H1 (cell line): ENCODE measurements around the gene LSM4. TPM values are rescaled to one million over a fixed set of nuclear protein-coding genes. Genes with fewer than 3 reads are reported as not detected.
"Not testable (repeated sequence)": the region's sequence is repeated elsewhere in the genome, so short reads cannot be mapped to it uniquely, and the experiment has no call there.

Source experiments
- CTCF ChIA-PET: fragments of 300-600 bp; sonication (Branson Sonifier 250); formaldehyde crosslinking; loops from one replicate; lab custom pipeline; 2021; ENCODE audit not compliant: partially characterized antibody; lab: Charles Lee
- POLR2A ChIA-PET: fragments of 300-600 bp; sonication (Branson Sonifier 250); formaldehyde crosslinking; loops from one replicate; lab custom pipeline; 2021; ENCODE audit warnings: inconsistent platforms; ENCODE audit not compliant: partially characterized antibody; lab: Charles Lee
- DNase-seq, 2 experiments: peaks; one replicate each; pipeline versions ENCODE4 v3.0.0 to v3.0.0-alpha.2; 2010 to 2022; ENCODE audit warnings: low spot score in 2 of 2, low read depth in 1 of 2, mixed read lengths in 1 of 2
- FAIRE-seq: peaks from 2 replicates; lab custom pipeline; 2011; peaks lifted over from hg19 to GRCh38; lab: Jason Lieb, UNC
- H2AFZ ChIP-seq: 2 replicates; pipeline ENCODE4 v1.8.1; 2012; ENCODE audit warnings: low read length, inconsistent platforms
- H2AK5ac ChIP-seq: 2 replicates; pipeline ENCODE4 v1.6.1; 2013; ENCODE audit warnings: low read depth, low read length
- H2BK120ac ChIP-seq: replicated peaks from 2 replicates; pipeline ENCODE3; 2013; ENCODE audit warnings: low read depth, low read length, inconsistent platforms
- H2BK12ac ChIP-seq: 2 replicates; pipeline ENCODE4 v1.6.1; 2013; ENCODE audit warnings: low read depth, low read length
- H2BK15ac ChIP-seq: 2 replicates; pipeline ENCODE4 v1.6.1; 2013; ENCODE audit warnings: low read length
- H2BK20ac ChIP-seq: 2 replicates; pipeline ENCODE4 v1.6.1; 2013; ENCODE audit warnings: low read length
- H2BK5ac ChIP-seq: 2 replicates; pipeline ENCODE4 v1.6.1; 2013; ENCODE audit warnings: low read depth, low read length
- H3K14ac ChIP-seq: 2 replicates; pipeline ENCODE4 v1.6.1; 2013; ENCODE audit warnings: inconsistent platforms; ENCODE audit not compliant: insufficient read length
- H3K18ac ChIP-seq: 2 replicates; pipeline ENCODE4 v1.6.1; 2013; ENCODE audit warnings: low read length; ENCODE audit errors: extremely low read depth
- H3K23ac ChIP-seq: 2 replicates; pipeline ENCODE4 v1.6.1; 2013; ENCODE audit warnings: inconsistent platforms; ENCODE audit not compliant: insufficient read length
- H3K23me2 ChIP-seq: 2 replicates; pipeline ENCODE4 v1.6.1; 2013; ENCODE audit warnings: low read depth, low read length
- H3K27ac ChIP-seq: 2 replicates; pipeline ENCODE4 v1.6.1; 2011; ENCODE audit warnings: low read depth, low read length, inconsistent platforms
- H3K27me3 ChIP-seq, 4 experiments: replicated peaks in 1 of 4; 1 replicate in 1 of 4; 2 replicates in 3 of 4; pipeline versions ENCODE4 v1.6.1 to v1.8.1; 2011 to 2013; ENCODE audit warnings: low read length in 3 of 4, mild to moderate bottlenecking in 3 of 4, inconsistent platforms in 2 of 4, mixed read lengths in 2 of 4, moderate library complexity in 1 of 4; ENCODE audit not compliant: control insufficient read depth in 3 of 4, insufficient read depth in 3 of 4; ENCODE audit errors: extremely low read depth in 1 of 4
- H3K36me3 ChIP-seq, 4 experiments: 2 replicates each; pipeline versions ENCODE4 v1.6.1 to v1.8.1; 2011 to 2013; ENCODE audit warnings: mild to moderate bottlenecking in 4 of 4, low read length in 3 of 4, moderate library complexity in 2 of 4, control low read depth in 1 of 4, inconsistent platforms in 1 of 4; ENCODE audit not compliant: insufficient read depth in 4 of 4, control insufficient read depth in 2 of 4
- H3K4ac ChIP-seq: replicated peaks from 2 replicates; pipeline ENCODE3; 2013; ENCODE audit warnings: low read length, low read depth, mixed read lengths, inconsistent platforms; ENCODE audit not compliant: insufficient read length
- H3K4me1 ChIP-seq, 4 experiments: replicated peaks in 1 of 4; 1 replicate in 1 of 4; 2 replicates in 3 of 4; pipeline versions ENCODE4 v1.6.1 to v1.8.1; 2011 to 2013; ENCODE audit warnings: low read length in 3 of 4, inconsistent platforms in 2 of 4, mixed read lengths in 1 of 4; ENCODE audit not compliant: insufficient read depth in 4 of 4, control insufficient read depth in 3 of 4
- H3K4me2 ChIP-seq, 2 experiments: 2 replicates each; pipeline versions ENCODE4 v1.6.1 to v1.8.1; 2011 to 2013; ENCODE audit warnings: low read depth in 2 of 2, low read length in 2 of 2, control low read depth in 1 of 2, inconsistent platforms in 1 of 2, mild to moderate bottlenecking in 1 of 2; ENCODE audit not compliant: insufficient read depth in 1 of 2
- H3K4me3 ChIP-seq, 4 experiments: fragments of 200-600, 300-600 bp in 1 of 4; sonication (generic), shearing (Covaris generic), sonication (Bioruptor Twin) in 1 of 4; 2 replicates each; pipeline versions ENCODE4 v1.5.1 to v1.8.1; 2011 to 2016; ENCODE audit warnings: low read length in 4 of 4, low read depth in 3 of 4, control low read depth in 2 of 4, inconsistent platforms in 2 of 4, mild to moderate bottlenecking in 2 of 4, mixed read lengths in 1 of 4, moderate library complexity in 1 of 4; ENCODE audit not compliant: insufficient read depth in 2 of 4; ENCODE audit errors: extremely low read depth in 1 of 4
- H3K56ac ChIP-seq: replicated peaks from 2 replicates; pipeline ENCODE3; 2013; ENCODE audit warnings: low read depth, mild to moderate bottlenecking, mixed read lengths, low read length, inconsistent platforms; ENCODE audit not compliant: insufficient read length
- H3K79me1 ChIP-seq: 2 replicates; pipeline ENCODE4 v1.6.1; 2013; ENCODE audit warnings: low read depth, low read length, control low read depth
- H3K79me2 ChIP-seq, 2 experiments: 2 replicates each; pipeline versions ENCODE4 v1.6.1 to v1.8.1; 2012 to 2013; ENCODE audit warnings: low read length in 2 of 2, mild to moderate bottlenecking in 2 of 2, inconsistent platforms in 1 of 2; ENCODE audit not compliant: insufficient read depth in 2 of 2, control insufficient read depth in 1 of 2
- H3K9ac ChIP-seq, 4 experiments: replicated peaks in 1 of 4; 1 replicate in 1 of 4; 2 replicates in 3 of 4; pipeline versions ENCODE4 v1.6.1 to v1.8.1; 2011 to 2013; ENCODE audit warnings: low read depth in 3 of 4, low read length in 3 of 4, control low read depth in 2 of 4, mild to moderate bottlenecking in 2 of 4, moderate library complexity in 2 of 4, inconsistent platforms in 1 of 4; ENCODE audit errors: extremely low read depth in 1 of 4
- H3K9me3 ChIP-seq, 2 experiments: 2 replicates each; pipeline versions ENCODE4 v1.6.1 to v1.8.1; 2012 to 2013; ENCODE audit warnings: mild to moderate bottlenecking in 2 of 2, moderate library complexity in 2 of 2, control low read depth in 1 of 2, inconsistent platforms in 1 of 2, low read depth in 1 of 2, low read length in 1 of 2, mixed read lengths in 1 of 2; ENCODE audit not compliant: insufficient read depth in 2 of 2
- H4K20me1 ChIP-seq, 2 experiments: replicated peaks in 1 of 2; 2 replicates each; pipeline versions ENCODE3 to v1.8.1; 2011 to 2013; ENCODE audit warnings: inconsistent platforms in 2 of 2, low read length in 2 of 2, mild to moderate bottlenecking in 1 of 2; ENCODE audit not compliant: insufficient read depth in 2 of 2, control insufficient read depth in 1 of 2
- H4K5ac ChIP-seq: 2 replicates; pipeline ENCODE4 v1.6.1; 2013; ENCODE audit warnings: low read length, low read depth, mixed read lengths, inconsistent platforms; ENCODE audit not compliant: insufficient read length
- H4K8ac ChIP-seq: 2 replicates; pipeline ENCODE4 v1.8.0; 2013; ENCODE audit warnings: mild to moderate bottlenecking, moderate library complexity, low read length, inconsistent platforms; ENCODE audit not compliant: insufficient read depth; ENCODE audit errors: extremely low read depth
- H4K91ac ChIP-seq: replicated peaks from 2 replicates; pipeline ENCODE3; 2013; ENCODE audit warnings: low read length, mixed read lengths, inconsistent platforms; ENCODE audit not compliant: insufficient read length
- WGBS, 2 experiments: shearing (Covaris generic) in 1 of 2; methylation state at CpG; one replicate each; pipeline versions ENCODE4 v1.1.6 to v1.1.7; 2013 to 2015; ENCODE audit warnings: low lambda C conversion rate in 2 of 2, mixed read lengths in 2 of 2, inconsistent platforms in 1 of 2, low coverage in 1 of 2, missing lambda C conversion rate in 1 of 2; ENCODE audit not compliant: insufficient replicate concordance in 2 of 2, insufficient coverage in 1 of 2, insufficient read length in 1 of 2; ENCODE audit errors: extremely low coverage in 1 of 2, missing lambda C conversion rate in 1 of 2; 5-methylcytosine and 5-hydroxymethylcytosine counted together
- polyA plus RNA-seq, 7 experiments: library from polyadenylated mRNA; depleted of rRNA in 3 of 7; stranded (reverse) in 5 of 7; unstranded in 2 of 7; fragments of >200 nt in 5 of 7; fragments of 200-250 nt in 2 of 7; gene quantifications; 1 replicate in 5 of 7; 2 replicates in 1 of 7; 4 replicates in 1 of 7; pipeline versions ENCODE4 v1.2.1 to v1.2.3, GENCODE V29; 2011 to 2013; ENCODE audit warnings: missing spikeins in 2 of 7, mixed read lengths in 2 of 7
- total RNA-seq: library from RNA; stranded (reverse); fragmentation: NEBNext Ultra II Directional; extraction: Animal tissue kit (Norgen Biotek cat#: 25700); gene quantifications from 2 replicates; pipeline ENCODE4 v1.2.1, GENCODE V29; 2021

Gene LSM4
- total and polyA plus RNA-seq, 2 of the 8 experiments (the other 6 are each of a cell fraction or from before 2014, with no cell fraction given), result 302 to 319 TPM

DNA sequence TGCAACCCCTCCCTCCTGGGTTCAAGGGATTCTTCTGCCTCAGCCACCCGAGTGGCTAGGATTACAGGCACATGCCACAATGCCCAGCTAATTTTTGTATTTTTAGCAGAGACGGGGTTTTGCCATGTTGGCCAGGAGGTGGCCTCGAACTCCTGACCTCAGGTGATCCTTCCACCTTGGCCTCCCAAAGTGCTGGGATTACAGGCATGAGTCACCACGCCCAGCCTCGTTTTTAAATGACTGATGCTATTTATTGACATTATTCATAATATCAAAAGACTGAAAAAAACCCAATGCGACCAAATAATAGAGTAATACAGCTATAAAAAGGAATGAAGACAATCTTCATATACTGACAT lies 1.5 kb upstream of the LSM4 start:
- not testable (repeated sequence) for H3K23me2 ChIP-seq
- POLR2A ChIA-PET, result interaction anchor here (0.6 to 1.3 kb wide), 5 partner anchors 15 to 103 kb away, joined by 3 to 15 read pairs (median 4); partner anchors contain the start of gene JUND

More for the DNA sequence above, 1.5 kb upstream of the LSM4 start:
- not testable (repeated sequence) for DNase-seq, H3K14ac ChIP-seq, H3K9me3 ChIP-seq, H3K9ac ChIP-seq, H2BK12ac ChIP-seq, FAIRE-seq, H3K27ac ChIP-seq, H3K4ac ChIP-seq, H4K91ac ChIP-seq, H3K4me3 ChIP-seq, H3K27me3 ChIP-seq, H4K5ac ChIP-seq, H4K8ac ChIP-seq, H3K4me2 ChIP-seq, H3K23ac ChIP-seq, H2AFZ ChIP-seq, H2AK5ac ChIP-seq, H2BK15ac ChIP-seq, H2BK120ac ChIP-seq, H2BK5ac ChIP-seq, H3K36me3 ChIP-seq, H2BK20ac ChIP-seq, H4K20me1 ChIP-seq, H3K56ac ChIP-seq, H3K18ac ChIP-seq
- 83% methylated on average over 6 of the region's 6 CpGs; no CpG with 5 or more reads in 1 of the 2 experiments for WGBS, 2 experiments
- Histone ChIP-seq H3K79me2 (peaks cover 20 to 34% of the 10 kb centered on the region in 2 experiments), H3K4me1 (peaks cover 7 to 13% (median 10%) of the 10 kb centered on the region in 4 experiments; a peak in 6 of 7 replicates), H3K79me1 (peaks cover 11% of the 10 kb centered on the region)
- CTCF ChIA-PET, result interaction anchor here (0.6 to 7.7 kb wide), 8 partner anchors 10 to 348 kb away, joined by 3 to 179 read pairs (median 4); partner anchors contain the start of genes JUND and PGPEP1
